SK-N-MC (cell line): ENCODE data around the gene CDH23.

Experiments used
- EZH2 ChIP-seq: fragments of 200-600 bp; sonication (generic); IDR thresholded peaks from one replicate; pipeline ENCODE4 v1.6.1; 2017; ENCODE audit warnings: antibody characterized with exemption
- POLR2AphosphoS5 ChIP-seq: IDR thresholded peaks from 2 replicates; pipeline ENCODE4 v1.6.1; 2012; ENCODE audit warnings: mild to moderate bottlenecking, low read depth, low read length, borderline replicate concordance

GRCh38 chr10:71382757-71383156 lies 14.0 kb upstream of the CDH23 start:
- TF ChIP-seq EZH2, result no peak
- no peak for TF ChIP-seq POLR2AphosphoS5
